WTC11 (cell line): Measurements from ENCODE around the gene SPATA46. TPM values are rescaled to one million over a fixed set of nuclear protein-coding genes. Genes with fewer than 3 reads are reported as not detected.

Source experiments
- ATAC-seq: fragments of 200-7000 bp; cut with Tn5 transposase; 2 replicates; pipeline ENCODE4 v1.10.0; 2021; ENCODE audit warnings: mild to moderate bottlenecking, moderate library complexity
- CTCF ChIA-PET: fragments of 300-600 bp; sonication (Branson Sonifier 250); formaldehyde crosslinking; loops from one replicate; lab custom pipeline; 2021; ENCODE audit warnings: antibody characterized with exemption; lab: Charles Lee
- POLR2A ChIA-PET: fragments of 350-600 bp; sonication (Branson Sonifier 250); formaldehyde crosslinking; loops from one replicate; lab custom pipeline; 2021; ENCODE audit warnings: antibody characterized with exemption; lab: Charles Lee
- DNase-seq: peaks from one replicate; pipeline ENCODE4 v3.0.0; 2021; ENCODE audit warnings: low spot score
- H3K27ac Mint-ChIP-seq: 2 replicates; pipeline ENCODE4 v1.8.0; 2021; ENCODE audit warnings: mixed read lengths
- H3K27me3 Mint-ChIP-seq: 2 replicates; pipeline ENCODE4 v1.8.0; 2021; ENCODE audit warnings: low read depth, mild to moderate bottlenecking, moderate library complexity, mixed read lengths
- H3K36me3 Mint-ChIP-seq: 2 replicates; pipeline ENCODE4 v1.8.0; 2021; ENCODE audit warnings: mixed read lengths
- H3K4me1 Mint-ChIP-seq: 2 replicates; pipeline ENCODE4 v1.8.0; 2022; ENCODE audit warnings: mixed read lengths
- H3K4me3 Mint-ChIP-seq: 2 replicates; pipeline ENCODE4 v1.8.0; 2021; ENCODE audit warnings: mild to moderate bottlenecking, moderate library complexity, mixed read lengths
- H3K9me3 Mint-ChIP-seq: 2 replicates; pipeline ENCODE4 v1.8.0; 2021; ENCODE audit warnings: mixed read lengths
- HMGA2 ChIP-seq: fragments of 250-450 bp; sonication (Bioruptor Pico); IDR thresholded peaks from 2 replicates; pipeline ENCODE4 v1.4.0; 2021; ENCODE audit warnings: mild to moderate bottlenecking, moderate library complexity
- JAZF1 ChIP-seq: fragments of 250-450 bp; sonication (Bioruptor Pico); IDR thresholded peaks from 2 replicates; pipeline ENCODE4 v1.9.0; 2021; ENCODE audit warnings: moderate library complexity, mild to moderate bottlenecking, inconsistent platforms
- PRRX2 ChIP-seq: fragments of 250-450 bp; sonication (Bioruptor Pico); IDR thresholded peaks from 2 replicates; pipeline ENCODE4 v1.8.0; 2021; ENCODE audit warnings: mild to moderate bottlenecking
- ZNF416 ChIP-seq: fragments of 250-450 bp; sonication (Bioruptor Pico); IDR thresholded peaks from 2 replicates; pipeline ENCODE4 v1.9.0; 2021; ENCODE audit warnings: mild to moderate bottlenecking, inconsistent platforms
- total RNA-seq: library from RNA; stranded (reverse); gene quantifications from 3 replicates; pipeline ENCODE4 v1.2.3, GENCODE V29; 2021
- TF ChIP-seq, protein P1 (sequence below): fragments of 250-450 bp; sonication (Bioruptor Pico); IDR thresholded peaks from 2 replicates; pipeline ENCODE4 v1.9.0; 2021; ENCODE audit warnings: mild to moderate bottlenecking
- TF ChIP-seq, protein P2 (sequence below): fragments of 250-450 bp; sonication (Bioruptor Pico); IDR thresholded peaks from 2 replicates; pipeline ENCODE4 v1.9.0; 2021; ENCODE audit warnings: mild to moderate bottlenecking, borderline replicate concordance
- TF ChIP-seq, protein P3 (sequence below): sonication (generic); formaldehyde crosslinking; IDR thresholded peaks from 2 replicates; pipeline ENCODE4 v1.8.1; 2022; ENCODE audit warnings: low read depth, missing genetic modification reagents, borderline replicate concordance
- TF ChIP-seq, protein P4 (sequence below): sonication (generic); formaldehyde crosslinking; IDR thresholded peaks from 2 replicates; pipeline ENCODE4 v1.8.0; 2022; ENCODE audit warnings: missing genetic modification reagents
- TF ChIP-seq, protein P5 (sequence below): sonication (generic); formaldehyde crosslinking; IDR thresholded peaks from 2 replicates; pipeline ENCODE4 v1.8.0; 2023; ENCODE audit warnings: mild to moderate bottlenecking, missing genetic modification reagents
- TF ChIP-seq, protein P6 (sequence below): fragments of 250-450 bp; sonication (Bioruptor Pico); IDR thresholded peaks from 2 replicates; pipeline ENCODE4 v1.9.0; 2021; ENCODE audit warnings: moderate library complexity, mild to moderate bottlenecking, inconsistent platforms, borderline replicate concordance
- TF ChIP-seq, protein P7 (sequence below): sonication (generic); formaldehyde crosslinking; IDR thresholded peaks from 2 replicates; pipeline ENCODE4 v1.8.0; 2023; ENCODE audit warnings: missing genetic modification reagents, mild to moderate bottlenecking, borderline replicate concordance
- TF ChIP-seq, protein P8 (sequence below): fragments of 200-600 bp; IDR thresholded peaks from 2 replicates; pipeline ENCODE4 v1.8.0; 2022; ENCODE audit warnings: antibody characterized with exemption

SPATA46 gene
- total RNA-seq, 1 experiment from 2014 or later, result not detected

DNA sequence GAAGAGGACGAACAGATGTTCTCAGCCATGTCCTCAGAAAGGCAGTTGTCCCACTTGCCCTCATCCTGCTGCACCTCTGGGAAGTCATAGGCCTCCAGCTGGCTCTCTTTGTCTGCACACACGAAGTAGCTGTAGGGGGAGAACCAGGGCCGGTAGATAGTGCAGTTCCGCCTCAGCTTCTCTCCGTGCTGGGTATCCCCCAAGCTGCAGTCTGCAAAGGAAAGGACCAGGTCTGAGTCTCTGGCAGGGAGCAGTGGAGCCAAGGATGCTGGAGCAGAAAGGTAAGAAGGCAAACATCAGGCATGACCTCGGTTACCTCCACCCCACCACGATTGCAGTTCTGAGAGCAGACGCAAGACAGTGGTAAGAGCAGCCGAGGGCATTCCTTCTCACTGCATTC, 2.2 kb downstream of the SPATA46 start:
- H3K4me1 Mint-ChIP-seq, result no peaks in the 10 kb centered on the region
- no peak overlapping the region for H3K4me3 Mint-ChIP-seq
- no peak for ATAC-seq
- no peaks in the 10 kb centered on the region for H3K9me3 Mint-ChIP-seq
- H3K27ac Mint-ChIP-seq, result peak overlapping the region; percentile 38; the same call in 1 of the 2 replicates
- H3K36me3 Mint-ChIP-seq, result no peaks in the 10 kb centered on the region
- ChIA-PET CTCF (interaction anchor here (0.6 kb wide), 1 partner anchor 203 kb away, joined by 3 read pairs; no protein-coding TSS in a partner anchor), POLR2A (no interaction called here)
- no peaks in the 10 kb centered on the region for H3K27me3 Mint-ChIP-seq
- DNase-seq, result no peak
- TF ChIP-seq, protein P1, sequence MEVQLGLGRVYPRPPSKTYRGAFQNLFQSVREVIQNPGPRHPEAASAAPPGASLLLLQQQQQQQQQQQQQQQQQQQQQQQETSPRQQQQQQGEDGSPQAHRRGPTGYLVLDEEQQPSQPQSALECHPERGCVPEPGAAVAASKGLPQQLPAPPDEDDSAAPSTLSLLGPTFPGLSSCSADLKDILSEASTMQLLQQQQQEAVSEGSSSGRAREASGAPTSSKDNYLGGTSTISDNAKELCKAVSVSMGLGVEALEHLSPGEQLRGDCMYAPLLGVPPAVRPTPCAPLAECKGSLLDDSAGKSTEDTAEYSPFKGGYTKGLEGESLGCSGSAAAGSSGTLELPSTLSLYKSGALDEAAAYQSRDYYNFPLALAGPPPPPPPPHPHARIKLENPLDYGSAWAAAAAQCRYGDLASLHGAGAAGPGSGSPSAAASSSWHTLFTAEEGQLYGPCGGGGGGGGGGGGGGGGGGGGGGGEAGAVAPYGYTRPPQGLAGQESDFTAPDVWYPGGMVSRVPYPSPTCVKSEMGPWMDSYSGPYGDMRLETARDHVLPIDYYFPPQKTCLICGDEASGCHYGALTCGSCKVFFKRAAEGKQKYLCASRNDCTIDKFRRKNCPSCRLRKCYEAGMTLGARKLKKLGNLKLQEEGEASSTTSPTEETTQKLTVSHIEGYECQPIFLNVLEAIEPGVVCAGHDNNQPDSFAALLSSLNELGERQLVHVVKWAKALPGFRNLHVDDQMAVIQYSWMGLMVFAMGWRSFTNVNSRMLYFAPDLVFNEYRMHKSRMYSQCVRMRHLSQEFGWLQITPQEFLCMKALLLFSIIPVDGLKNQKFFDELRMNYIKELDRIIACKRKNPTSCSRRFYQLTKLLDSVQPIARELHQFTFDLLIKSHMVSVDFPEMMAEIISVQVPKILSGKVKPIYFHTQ (CRISPR knock-in tag), result no peak
- no peak for TF ChIP-seq JAZF1
- TF ChIP-seq, protein P2, sequence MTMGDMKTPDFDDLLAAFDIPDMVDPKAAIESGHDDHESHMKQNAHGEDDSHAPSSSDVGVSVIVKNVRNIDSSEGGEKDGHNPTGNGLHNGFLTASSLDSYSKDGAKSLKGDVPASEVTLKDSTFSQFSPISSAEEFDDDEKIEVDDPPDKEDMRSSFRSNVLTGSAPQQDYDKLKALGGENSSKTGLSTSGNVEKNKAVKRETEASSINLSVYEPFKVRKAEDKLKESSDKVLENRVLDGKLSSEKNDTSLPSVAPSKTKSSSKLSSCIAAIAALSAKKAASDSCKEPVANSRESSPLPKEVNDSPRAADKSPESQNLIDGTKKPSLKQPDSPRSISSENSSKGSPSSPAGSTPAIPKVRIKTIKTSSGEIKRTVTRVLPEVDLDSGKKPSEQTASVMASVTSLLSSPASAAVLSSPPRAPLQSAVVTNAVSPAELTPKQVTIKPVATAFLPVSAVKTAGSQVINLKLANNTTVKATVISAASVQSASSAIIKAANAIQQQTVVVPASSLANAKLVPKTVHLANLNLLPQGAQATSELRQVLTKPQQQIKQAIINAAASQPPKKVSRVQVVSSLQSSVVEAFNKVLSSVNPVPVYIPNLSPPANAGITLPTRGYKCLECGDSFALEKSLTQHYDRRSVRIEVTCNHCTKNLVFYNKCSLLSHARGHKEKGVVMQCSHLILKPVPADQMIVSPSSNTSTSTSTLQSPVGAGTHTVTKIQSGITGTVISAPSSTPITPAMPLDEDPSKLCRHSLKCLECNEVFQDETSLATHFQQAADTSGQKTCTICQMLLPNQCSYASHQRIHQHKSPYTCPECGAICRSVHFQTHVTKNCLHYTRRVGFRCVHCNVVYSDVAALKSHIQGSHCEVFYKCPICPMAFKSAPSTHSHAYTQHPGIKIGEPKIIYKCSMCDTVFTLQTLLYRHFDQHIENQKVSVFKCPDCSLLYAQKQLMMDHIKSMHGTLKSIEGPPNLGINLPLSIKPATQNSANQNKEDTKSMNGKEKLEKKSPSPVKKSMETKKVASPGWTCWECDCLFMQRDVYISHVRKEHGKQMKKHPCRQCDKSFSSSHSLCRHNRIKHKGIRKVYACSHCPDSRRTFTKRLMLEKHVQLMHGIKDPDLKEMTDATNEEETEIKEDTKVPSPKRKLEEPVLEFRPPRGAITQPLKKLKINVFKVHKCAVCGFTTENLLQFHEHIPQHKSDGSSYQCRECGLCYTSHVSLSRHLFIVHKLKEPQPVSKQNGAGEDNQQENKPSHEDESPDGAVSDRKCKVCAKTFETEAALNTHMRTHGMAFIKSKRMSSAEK (CRISPR knock-in tag), result no peak
- TF ChIP-seq PRRX2 (CRISPR knock-in tag), result no peak
- TF ChIP-seq, protein P3, sequence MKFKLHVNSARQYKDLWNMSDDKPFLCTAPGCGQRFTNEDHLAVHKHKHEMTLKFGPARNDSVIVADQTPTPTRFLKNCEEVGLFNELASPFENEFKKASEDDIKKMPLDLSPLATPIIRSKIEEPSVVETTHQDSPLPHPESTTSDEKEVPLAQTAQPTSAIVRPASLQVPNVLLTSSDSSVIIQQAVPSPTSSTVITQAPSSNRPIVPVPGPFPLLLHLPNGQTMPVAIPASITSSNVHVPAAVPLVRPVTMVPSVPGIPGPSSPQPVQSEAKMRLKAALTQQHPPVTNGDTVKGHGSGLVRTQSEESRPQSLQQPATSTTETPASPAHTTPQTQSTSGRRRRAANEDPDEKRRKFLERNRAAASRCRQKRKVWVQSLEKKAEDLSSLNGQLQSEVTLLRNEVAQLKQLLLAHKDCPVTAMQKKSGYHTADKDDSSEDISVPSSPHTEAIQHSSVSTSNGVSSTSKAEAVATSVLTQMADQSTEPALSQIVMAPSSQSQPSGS (CRISPR knock-in tag), result no peak
- no peak for TF ChIP-seq HMGA2
- TF ChIP-seq, protein P4, sequence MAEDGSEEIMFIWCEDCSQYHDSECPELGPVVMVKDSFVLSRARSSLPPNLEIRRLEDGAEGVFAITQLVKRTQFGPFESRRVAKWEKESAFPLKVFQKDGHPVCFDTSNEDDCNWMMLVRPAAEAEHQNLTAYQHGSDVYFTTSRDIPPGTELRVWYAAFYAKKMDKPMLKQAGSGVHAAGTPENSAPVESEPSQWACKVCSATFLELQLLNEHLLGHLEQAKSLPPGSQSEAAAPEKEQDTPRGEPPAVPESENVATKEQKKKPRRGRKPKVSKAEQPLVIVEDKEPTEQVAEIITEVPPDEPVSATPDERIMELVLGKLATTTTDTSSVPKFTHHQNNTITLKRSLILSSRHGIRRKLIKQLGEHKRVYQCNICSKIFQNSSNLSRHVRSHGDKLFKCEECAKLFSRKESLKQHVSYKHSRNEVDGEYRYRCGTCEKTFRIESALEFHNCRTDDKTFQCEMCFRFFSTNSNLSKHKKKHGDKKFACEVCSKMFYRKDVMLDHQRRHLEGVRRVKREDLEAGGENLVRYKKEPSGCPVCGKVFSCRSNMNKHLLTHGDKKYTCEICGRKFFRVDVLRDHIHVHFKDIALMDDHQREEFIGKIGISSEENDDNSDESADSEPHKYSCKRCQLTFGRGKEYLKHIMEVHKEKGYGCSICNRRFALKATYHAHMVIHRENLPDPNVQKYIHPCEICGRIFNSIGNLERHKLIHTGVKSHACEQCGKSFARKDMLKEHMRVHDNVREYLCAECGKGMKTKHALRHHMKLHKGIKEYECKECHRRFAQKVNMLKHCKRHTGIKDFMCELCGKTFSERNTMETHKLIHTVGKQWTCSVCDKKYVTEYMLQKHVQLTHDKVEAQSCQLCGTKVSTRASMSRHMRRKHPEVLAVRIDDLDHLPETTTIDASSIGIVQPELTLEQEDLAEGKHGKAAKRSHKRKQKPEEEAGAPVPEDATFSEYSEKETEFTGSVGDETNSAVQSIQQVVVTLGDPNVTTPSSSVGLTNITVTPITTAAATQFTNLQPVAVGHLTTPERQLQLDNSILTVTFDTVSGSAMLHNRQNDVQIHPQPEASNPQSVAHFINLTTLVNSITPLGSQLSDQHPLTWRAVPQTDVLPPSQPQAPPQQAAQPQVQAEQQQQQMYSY (CRISPR knock-in tag), result no peak
- TF ChIP-seq, protein P5, sequence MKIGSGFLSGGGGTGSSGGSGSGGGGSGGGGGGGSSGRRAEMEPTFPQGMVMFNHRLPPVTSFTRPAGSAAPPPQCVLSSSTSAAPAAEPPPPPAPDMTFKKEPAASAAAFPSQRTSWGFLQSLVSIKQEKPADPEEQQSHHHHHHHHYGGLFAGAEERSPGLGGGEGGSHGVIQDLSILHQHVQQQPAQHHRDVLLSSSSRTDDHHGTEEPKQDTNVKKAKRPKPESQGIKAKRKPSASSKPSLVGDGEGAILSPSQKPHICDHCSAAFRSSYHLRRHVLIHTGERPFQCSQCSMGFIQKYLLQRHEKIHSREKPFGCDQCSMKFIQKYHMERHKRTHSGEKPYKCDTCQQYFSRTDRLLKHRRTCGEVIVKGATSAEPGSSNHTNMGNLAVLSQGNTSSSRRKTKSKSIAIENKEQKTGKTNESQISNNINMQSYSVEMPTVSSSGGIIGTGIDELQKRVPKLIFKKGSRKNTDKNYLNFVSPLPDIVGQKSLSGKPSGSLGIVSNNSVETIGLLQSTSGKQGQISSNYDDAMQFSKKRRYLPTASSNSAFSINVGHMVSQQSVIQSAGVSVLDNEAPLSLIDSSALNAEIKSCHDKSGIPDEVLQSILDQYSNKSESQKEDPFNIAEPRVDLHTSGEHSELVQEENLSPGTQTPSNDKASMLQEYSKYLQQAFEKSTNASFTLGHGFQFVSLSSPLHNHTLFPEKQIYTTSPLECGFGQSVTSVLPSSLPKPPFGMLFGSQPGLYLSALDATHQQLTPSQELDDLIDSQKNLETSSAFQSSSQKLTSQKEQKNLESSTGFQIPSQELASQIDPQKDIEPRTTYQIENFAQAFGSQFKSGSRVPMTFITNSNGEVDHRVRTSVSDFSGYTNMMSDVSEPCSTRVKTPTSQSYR, result no peak
- no peak for TF ChIP-seq ZNF416 (CRISPR knock-in tag)
- TF ChIP-seq, protein P6, sequence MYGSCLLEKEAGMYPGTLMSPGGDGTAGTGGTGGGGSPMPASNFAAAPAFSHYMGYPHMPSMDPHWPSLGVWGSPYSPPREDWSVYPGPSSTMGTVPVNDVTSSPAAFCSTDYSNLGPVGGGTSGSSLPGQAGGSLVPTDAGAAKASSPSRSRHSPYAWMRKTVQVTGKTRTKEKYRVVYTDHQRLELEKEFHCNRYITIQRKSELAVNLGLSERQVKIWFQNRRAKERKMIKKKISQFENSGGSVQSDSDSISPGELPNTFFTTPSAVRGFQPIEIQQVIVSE (CRISPR knock-in tag), result no peak
- TF ChIP-seq, protein P7, sequence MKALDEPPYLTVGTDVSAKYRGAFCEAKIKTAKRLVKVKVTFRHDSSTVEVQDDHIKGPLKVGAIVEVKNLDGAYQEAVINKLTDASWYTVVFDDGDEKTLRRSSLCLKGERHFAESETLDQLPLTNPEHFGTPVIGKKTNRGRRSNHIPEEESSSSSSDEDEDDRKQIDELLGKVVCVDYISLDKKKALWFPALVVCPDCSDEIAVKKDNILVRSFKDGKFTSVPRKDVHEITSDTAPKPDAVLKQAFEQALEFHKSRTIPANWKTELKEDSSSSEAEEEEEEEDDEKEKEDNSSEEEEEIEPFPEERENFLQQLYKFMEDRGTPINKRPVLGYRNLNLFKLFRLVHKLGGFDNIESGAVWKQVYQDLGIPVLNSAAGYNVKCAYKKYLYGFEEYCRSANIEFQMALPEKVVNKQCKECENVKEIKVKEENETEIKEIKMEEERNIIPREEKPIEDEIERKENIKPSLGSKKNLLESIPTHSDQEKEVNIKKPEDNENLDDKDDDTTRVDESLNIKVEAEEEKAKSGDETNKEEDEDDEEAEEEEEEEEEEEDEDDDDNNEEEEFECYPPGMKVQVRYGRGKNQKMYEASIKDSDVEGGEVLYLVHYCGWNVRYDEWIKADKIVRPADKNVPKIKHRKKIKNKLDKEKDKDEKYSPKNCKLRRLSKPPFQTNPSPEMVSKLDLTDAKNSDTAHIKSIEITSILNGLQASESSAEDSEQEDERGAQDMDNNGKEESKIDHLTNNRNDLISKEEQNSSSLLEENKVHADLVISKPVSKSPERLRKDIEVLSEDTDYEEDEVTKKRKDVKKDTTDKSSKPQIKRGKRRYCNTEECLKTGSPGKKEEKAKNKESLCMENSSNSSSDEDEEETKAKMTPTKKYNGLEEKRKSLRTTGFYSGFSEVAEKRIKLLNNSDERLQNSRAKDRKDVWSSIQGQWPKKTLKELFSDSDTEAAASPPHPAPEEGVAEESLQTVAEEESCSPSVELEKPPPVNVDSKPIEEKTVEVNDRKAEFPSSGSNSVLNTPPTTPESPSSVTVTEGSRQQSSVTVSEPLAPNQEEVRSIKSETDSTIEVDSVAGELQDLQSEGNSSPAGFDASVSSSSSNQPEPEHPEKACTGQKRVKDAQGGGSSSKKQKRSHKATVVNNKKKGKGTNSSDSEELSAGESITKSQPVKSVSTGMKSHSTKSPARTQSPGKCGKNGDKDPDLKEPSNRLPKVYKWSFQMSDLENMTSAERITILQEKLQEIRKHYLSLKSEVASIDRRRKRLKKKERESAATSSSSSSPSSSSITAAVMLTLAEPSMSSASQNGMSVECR (CRISPR knock-in tag), result no peak
- TF ChIP-seq, protein P8, sequence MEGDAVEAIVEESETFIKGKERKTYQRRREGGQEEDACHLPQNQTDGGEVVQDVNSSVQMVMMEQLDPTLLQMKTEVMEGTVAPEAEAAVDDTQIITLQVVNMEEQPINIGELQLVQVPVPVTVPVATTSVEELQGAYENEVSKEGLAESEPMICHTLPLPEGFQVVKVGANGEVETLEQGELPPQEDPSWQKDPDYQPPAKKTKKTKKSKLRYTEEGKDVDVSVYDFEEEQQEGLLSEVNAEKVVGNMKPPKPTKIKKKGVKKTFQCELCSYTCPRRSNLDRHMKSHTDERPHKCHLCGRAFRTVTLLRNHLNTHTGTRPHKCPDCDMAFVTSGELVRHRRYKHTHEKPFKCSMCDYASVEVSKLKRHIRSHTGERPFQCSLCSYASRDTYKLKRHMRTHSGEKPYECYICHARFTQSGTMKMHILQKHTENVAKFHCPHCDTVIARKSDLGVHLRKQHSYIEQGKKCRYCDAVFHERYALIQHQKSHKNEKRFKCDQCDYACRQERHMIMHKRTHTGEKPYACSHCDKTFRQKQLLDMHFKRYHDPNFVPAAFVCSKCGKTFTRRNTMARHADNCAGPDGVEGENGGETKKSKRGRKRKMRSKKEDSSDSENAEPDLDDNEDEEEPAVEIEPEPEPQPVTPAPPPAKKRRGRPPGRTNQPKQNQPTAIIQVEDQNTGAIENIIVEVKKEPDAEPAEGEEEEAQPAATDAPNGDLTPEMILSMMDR, result no peak
